K562 (cell line): ENCODE results near the gene RBMS3. TPM values are rescaled to one million over a fixed set of nuclear protein-coding genes. Genes with fewer than 3 reads are reported as not detected.

ENCODE experiments used
- ATAC-seq: fragments of 200-7000 bp; cut with Tn5 transposase; 3 replicates; pipeline ENCODE4 v1.9.1; 2020; ENCODE audit warnings: moderate library complexity
- BruUV-seq: library from RNA; stranded (reverse); fragments of 400-500 nt; replicated peaks from 2 replicates; lab custom pipeline; 2021; lab: Mats Ljungman, UMichigan
- CTCF ChIA-PET: fragments of 300-600 bp; formaldehyde crosslinking; extraction: SDS; loops from one replicate; lab custom pipeline; 2021; ENCODE audit warnings: low intra/inter-chr PET ratio; lab: Yijun Ruan, JAX
- POLR2A ChIA-PET: fragments of 300-600, 350-650 bp; sonication (Branson Sonifier 250); formaldehyde crosslinking; extraction: SDS; loops from one replicate; lab custom pipeline; 2021; ENCODE audit warnings: antibody characterized with exemption, inconsistent platforms; lab: Yijun Ruan, JAX
- DNase-seq, 4 experiments: peaks; one replicate each; pipeline versions ENCODE4 v3.0.0 to v3.0.0-alpha.2; 2011 to 2018; ENCODE audit warnings: low spot score in 3 of 4, mixed read lengths in 3 of 4; ENCODE audit errors: extremely low read depth in 1 of 4
- FAIRE-seq: peaks from 2 replicates; lab custom pipeline; 2011; peaks lifted over from hg19 to GRCh38; lab: Jason Lieb, UNC
- H2AFZ ChIP-seq: 2 replicates; pipeline ENCODE4 v1.6.0; 2011; ENCODE audit warnings: low read depth, low read length, control low read depth, inconsistent platforms
- H3K27ac ChIP-seq: fragments of 200-600 bp; 3 replicates; pipeline ENCODE4 v1.8.0; 2011; ENCODE audit warnings: low read depth, mild to moderate bottlenecking, control low read depth, inconsistent platforms, low read length, moderate library complexity, mixed read lengths; ENCODE audit errors: extremely low read depth
- H3K27me3 ChIP-seq, 2 experiments: fragments of 300-600 bp in 1 of 2; 2 replicates in 1 of 2; 3 replicates in 1 of 2; pipeline versions ENCODE4 v1.6.0 to v1.8.0; 2011; ENCODE audit warnings: inconsistent platforms in 2 of 2, low read length in 2 of 2, mild to moderate bottlenecking in 1 of 2, mixed read lengths in 1 of 2, moderate library complexity in 1 of 2; ENCODE audit not compliant: control insufficient read depth in 2 of 2, insufficient read depth in 2 of 2
- H3K36me3 ChIP-seq: fragments of 300-600 bp; 3 replicates; pipeline ENCODE4 v1.8.0; 2011; ENCODE audit warnings: mild to moderate bottlenecking, low read length, inconsistent platforms; ENCODE audit not compliant: control insufficient read depth, insufficient read depth
- H3K4me1 ChIP-seq, 2 experiments: fragments of 200-600 bp in 1 of 2; replicated peaks in 1 of 2; 2 replicates in 1 of 2; 3 replicates in 1 of 2; pipeline versions ENCODE4 v1.5.1 to v1.8.0; 2011; ENCODE audit warnings: inconsistent platforms in 2 of 2, low read length in 2 of 2, mild to moderate bottlenecking in 1 of 2, mixed read lengths in 1 of 2, moderate library complexity in 1 of 2; ENCODE audit not compliant: control insufficient read depth in 2 of 2, insufficient read depth in 2 of 2
- H3K4me2 ChIP-seq: 2 replicates; pipeline ENCODE4 v1.6.1; 2011; ENCODE audit warnings: low read length, control low read depth, inconsistent platforms, mixed read lengths; ENCODE audit not compliant: insufficient read depth
- H3K4me3 ChIP-seq: fragments of 200-600 bp; sonication (generic), shearing (Covaris generic); 2 replicates; pipeline ENCODE4 v1.5.1; 2016; ENCODE audit warnings: control low read depth, inconsistent platforms
- H3K79me2 ChIP-seq: fragments of 200-600 bp; 3 replicates; pipeline ENCODE4 v1.8.0; 2011; ENCODE audit warnings: low read length, inconsistent platforms; ENCODE audit not compliant: control insufficient read depth, insufficient read depth
- H3K9ac ChIP-seq, 2 experiments: 2 replicates each; pipeline versions ENCODE4 v1.6.0 to v1.6.1; 2011; ENCODE audit warnings: low read depth in 2 of 2, low read length in 2 of 2, control low read depth in 1 of 2, inconsistent platforms in 1 of 2, mild to moderate bottlenecking in 1 of 2, mixed read lengths in 1 of 2; ENCODE audit not compliant: insufficient read depth in 1 of 2
- H3K9me1 ChIP-seq: one replicate; pipeline ENCODE4 v1.6.0; 2011; ENCODE audit warnings: inconsistent platforms, mild to moderate bottlenecking, low read length, moderate library complexity; ENCODE audit not compliant: control insufficient read depth, insufficient read depth
- H3K9me3 ChIP-seq: replicated peaks from 2 replicates; pipeline ENCODE4 v1.5.1; 2011; ENCODE audit warnings: low read depth, low read length, inconsistent platforms; ENCODE audit not compliant: control insufficient read depth, insufficient read depth
- H4K20me1 ChIP-seq: replicated peaks from 2 replicates; pipeline ENCODE4 v1.6.1; 2011; ENCODE audit warnings: low read length, inconsistent platforms, mixed read lengths; ENCODE audit not compliant: control insufficient read depth, insufficient read depth
- BRD9 ChIP-seq: fragments of 450-650 bp; IDR thresholded peaks from 2 replicates; pipeline ENCODE4 v1.6.1; 2018; ENCODE audit warnings: low read depth; ENCODE audit not compliant: partially characterized antibody
- CREB3 ChIP-seq: fragments of 450-650 bp; conservative IDR thresholded peaks from 2 replicates; pipeline ENCODE4 v1.6.1; 2016; ENCODE audit warnings: missing genetic modification characterization, low read depth, mild to moderate bottlenecking, missing compliant biosample characterization, moderate library complexity
- EP300 ChIP-seq: IDR thresholded peaks from 2 replicates; pipeline ENCODE4 v1.6.1; 2012; ENCODE audit warnings: low read length, improper control_type of control experiment
- JUNB ChIP-seq: fragments of 450-650 bp; formaldehyde crosslinking; conservative IDR thresholded peaks from 2 replicates; pipeline ENCODE4 v1.4.0; 2020; ENCODE audit warnings: mild to moderate bottlenecking
- NELFE ChIP-seq: IDR thresholded peaks from 2 replicates; pipeline ENCODE4 v1.6.1; 2011; ENCODE audit warnings: mild to moderate bottlenecking; ENCODE audit not compliant: insufficient read depth, insufficient read length
- SAFB ChIP-seq: fragments of 200-400 bp; formaldehyde crosslinking; IDR thresholded peaks from 2 replicates; pipeline ENCODE4 v1.6.1; 2017; ENCODE audit warnings: low read depth, low read length, borderline replicate concordance
- SREBF1 ChIP-seq: fragments of 150-350 bp; IDR thresholded peaks from 2 replicates; pipeline ENCODE4 v1.6.1; 2014; ENCODE audit warnings: antibody characterized with exemption, low read depth, low read length, borderline replicate concordance
- SRSF7 ChIP-seq: fragments of 200-400 bp; formaldehyde crosslinking; optimal IDR thresholded peaks from 2 replicates; pipeline ENCODE3; 2017; ENCODE audit warnings: mild to moderate bottlenecking, low read depth, low read length
- TBL1XR1 ChIP-seq, 2 experiments: IDR thresholded peaks; 2 replicates each; pipeline ENCODE4 v1.6.1; 2012; ENCODE audit warnings: improper control_type of control experiment in 2 of 2, low read length in 2 of 2, mild to moderate bottlenecking in 1 of 2
- YBX1 ChIP-seq: fragments of 450-650 bp; IDR thresholded peaks from 2 replicates; pipeline ENCODE4 v1.7.1; 2016; ENCODE audit warnings: mild to moderate bottlenecking
- ZFPM2 ChIP-seq: fragments of 250-450 bp; sonication (Bioruptor Pico); IDR thresholded peaks from 2 replicates; pipeline ENCODE4 v1.5.1; 2022; ENCODE audit warnings: mild to moderate bottlenecking
- WGBS: fragments of 100-300 bp; shearing (Covaris generic); methylation state at CpG from one replicate; pipeline ENCODE4 v1.1.6; 2016; ENCODE audit warnings: low coverage, mixed read lengths; ENCODE audit not compliant: insufficient coverage; ENCODE audit errors: missing lambda C conversion rate; 5-methylcytosine and 5-hydroxymethylcytosine counted together
- in situ Hi-C: fragments of 300-500 bp; cut with MboI; formaldehyde crosslinking; loops from 4 replicates; pipeline ENCODE4 v1.15.0; 2018; ENCODE audit warnings: inconsistent platforms, mixed read lengths
- intact Hi-C: fragments of 100-400 bp; cut with micrococcal nuclease; formaldehyde crosslinking; loops from 2 replicates; pipeline ENCODE4 v1.14.2; 2022
- polyA plus RNA-seq, 8 experiments: library from polyadenylated mRNA; depleted of rRNA in 4 of 8; stranded (reverse) in 5 of 8; unstranded in 3 of 8; fragments of >200 nt; fragmentation: Nextera tagmentation in 2 of 8; fragmentation: Illumina TruSeq in 1 of 8; extraction: Ambion mirVana in 2 of 8; extraction: Trizol in 1 of 8; gene quantifications; 2 replicates each; pipeline versions ENCODE4 v1.2.1 to v1.2.3, GENCODE V29; 2011 to 2014; ENCODE audit warnings: inconsistent platforms in 1 of 8, missing spikeins in 1 of 8
- total RNA-seq, 7 experiments: library from RNA; depleted of rRNA in 6 of 7; stranded (reverse); fragments of >200 nt in 6 of 7; fragmentation: Illumina TruSeq in 2 of 7; extraction: Trizol in 2 of 7; gene quantifications; 2 replicates each; pipeline versions ENCODE4 v1.2.1 to v1.2.3, GENCODE V29; 2011 to 2021; ENCODE audit warnings: low replicate concordance in 1 of 7

Gene RBMS3
- total and polyA plus RNA-seq, 9 of the 15 experiments (the other 6 are each of a cell fraction or from before 2014, with no cell fraction given): 0.20 TPM; not detected in 8

- TF ChIP-seq SAFB (no peak), TBL1XR1 (IDR thresholded peaks at IDR 0.05; ENCODE audit: low read length in 2 of 2) (no peak), SREBF1 (no peak), ZFPM2 (CRISPR knock-in tag) (no peak), NELFE (no peak)
These were observed 257.2 kb downstream of the RBMS3 start (continued) for GRCh38 chr3:29537889-29538609.

GRCh38 chr3:29538610-29538958 is 257.7 kb downstream of the RBMS3 start:
- FAIRE-seq (peak; percentile 48), ATAC-seq (no peak), DNase-seq (no peak)
- Histone ChIP-seq H3K9me3 (no peaks in the 10 kb centered on the region), H3K27ac (no peak overlapping the region), H3K27me3 (no peaks in the 10 kb centered on the region), H3K9me1 (no peaks in the 10 kb centered on the region), H3K79me2 (no peaks in the 10 kb centered on the region), H3K36me3 (no peaks in the 10 kb centered on the region), H2AFZ (no peak overlapping the region), H4K20me1 (no peaks in the 10 kb centered on the region), H3K4me1 (no peaks in the 10 kb centered on the region), H3K4me3 (no peak overlapping the region), H3K9ac (no peak overlapping the region), H3K4me2 (no peak overlapping the region)
- CTCF ChIA-PET: no interaction called here
- WGBS: 0% methylated on average over 2 of the region's 2 CpGs
- BruUV-seq: no TSS peak
- POLR2A ChIA-PET: no interaction called here
- intact Hi-C loops: no loop called here
- TF ChIP-seq BRD9: no peak
- TF ChIP-seq SRSF7: no peak
- TF ChIP-seq CREB3 (tag): no peak
- TF ChIP-seq YBX1: no peak
- TF ChIP-seq EP300: no peak
- TF ChIP-seq JUNB (CRISPR knock-in tag): no peak
- in situ Hi-C loops: no loop called here
